SU-DHL-6 (cell line): ENCODE measurements around the gene PCARE.

Experiments
- H2AFZ ChIP-seq: fragments of 200-600 bp; sonication (generic); 2 replicates; pipeline ENCODE4 v1.6.1; 2014; ENCODE audit warnings: low read depth, mild to moderate bottlenecking, moderate library complexity, mixed read lengths, antibody characterized with exemption, low read length; ENCODE audit not compliant: severe bottlenecking
- H3F3A ChIP-seq: fragments of 200-600 bp; shearing (Covaris generic); 2 replicates; pipeline ENCODE4 v1.6.0; 2016; ENCODE audit warnings: antibody characterized with exemption, mild to moderate bottlenecking; ENCODE audit not compliant: insufficient read depth
- H3K27ac ChIP-seq: fragments of 200-600 bp; sonication (generic); 2 replicates; pipeline ENCODE4 v1.5.1; 2016; ENCODE audit warnings: low read depth, mild to moderate bottlenecking, low read length, moderate library complexity, mixed read lengths
- H3K27me3 ChIP-seq: fragments of 200-600 bp; sonication (generic), shearing (Covaris generic); 2 replicates; pipeline ENCODE4 v1.6.0; 2014; ENCODE audit warnings: mild to moderate bottlenecking, low read length
- H3K36me3 ChIP-seq: fragments of 200-600 bp; sonication (generic); 2 replicates; pipeline ENCODE4 v1.6.1; 2014; ENCODE audit warnings: mild to moderate bottlenecking, low read length, mixed read lengths
- H3K4me2 ChIP-seq: fragments of 300-600, 200-600 bp; shearing (Covaris generic), sonication (generic); 2 replicates; pipeline ENCODE4 v1.6.0; 2014; ENCODE audit warnings: low read length, low read depth, mild to moderate bottlenecking; ENCODE audit not compliant: poor library complexity, severe bottlenecking
- H3K4me3 ChIP-seq: fragments of 200-600 bp; sonication (generic); 2 replicates; pipeline ENCODE4 v1.5.1; 2014; ENCODE audit warnings: antibody characterized with exemption, low read length, mild to moderate bottlenecking, mixed read lengths; ENCODE audit not compliant: insufficient read depth, poor library complexity, severe bottlenecking
- H3K79me2 ChIP-seq: fragments of 200-600 bp; sonication (generic); 2 replicates; pipeline ENCODE4 v1.6.1; 2014; ENCODE audit warnings: mild to moderate bottlenecking, low read length, moderate library complexity; ENCODE audit not compliant: insufficient read depth
- H3K9ac ChIP-seq: fragments of 200-600 bp; sonication (generic); 2 replicates; pipeline ENCODE4 v1.7.0; 2014; ENCODE audit warnings: mild to moderate bottlenecking, low read length
- H3K9me2 ChIP-seq: fragments of 200-600 bp; sonication (generic); replicated peaks from 2 replicates; pipeline ENCODE4 v1.6.1; 2014; ENCODE audit warnings: low read length; ENCODE audit not compliant: insufficient read depth
- H3K9me3 ChIP-seq: fragments of 200-600 bp; sonication (generic); 2 replicates; pipeline ENCODE4 v1.6.1; 2014; ENCODE audit warnings: low read length, mixed read lengths; ENCODE audit not compliant: insufficient read depth
- H4K20me1 ChIP-seq: fragments of 200-600 bp; sonication (generic); 2 replicates; pipeline ENCODE4 v1.6.1; 2014; ENCODE audit warnings: low read depth, mild to moderate bottlenecking, antibody characterized with exemption, low read length, moderate library complexity, mixed read lengths
- CTCF ChIP-seq: fragments of 200-600 bp; sonication (generic); IDR thresholded peaks from one replicate; pipeline ENCODE4 v1.5.1; 2017; ENCODE audit warnings: antibody characterized with exemption, mild to moderate bottlenecking, low read length, moderate library complexity; ENCODE audit not compliant: insufficient read depth, poor library complexity, severe bottlenecking
- EZH2phosphoT487 ChIP-seq: fragments of 200-600 bp; sonication (generic), shearing (Covaris generic); conservative IDR thresholded peaks from 2 replicates; pipeline ENCODE4 v1.6.1; 2018; ENCODE audit warnings: mild to moderate bottlenecking, antibody characterized with exemption, low read length, moderate library complexity, mixed read lengths

The PCARE gene

GRCh38 chr2:29033172-29033571 lies 41.2 kb downstream of the PCARE start:
- Histone ChIP-seq H3K4me3 (no peak overlapping the region), H3K9ac (no peak overlapping the region), H2AFZ (no peak overlapping the region), H4K20me1 (no peaks in the 10 kb centered on the region), H3K27me3 (no peaks in the 10 kb centered on the region), H3K79me2 (no peaks in the 10 kb centered on the region), H3K36me3 (no peaks in the 10 kb centered on the region), H3K9me2 (no peaks in the 10 kb centered on the region), H3K9me3 (no peaks in the 10 kb centered on the region), H3K4me2 (no peak overlapping the region), H3F3A (no peaks in the 10 kb centered on the region), H3K27ac (no peak overlapping the region)
- TF ChIP-seq CTCF: no peak
- no peak for TF ChIP-seq EZH2phosphoT487

- no peak overlapping the region for H3K4me2 ChIP-seq
Measured at GRCh38 chr2:29032189-29032588, 42.1 kb downstream of the PCARE start.

GRCh38 chr2:29031046-29031445 lies 43.3 kb downstream of the PCARE start:
- no peak overlapping the region for H2AFZ ChIP-seq
- no peaks in the 10 kb centered on the region for H3F3A ChIP-seq
- TF ChIP-seq EZH2phosphoT487 (no peak), CTCF (no peak)
- no peaks in the 10 kb centered on the region for H4K20me1 ChIP-seq
- H3K9ac ChIP-seq: no peak overlapping the region
- H3K4me2 ChIP-seq: no peak overlapping the region
- no peaks in the 10 kb centered on the region for H3K9me2 ChIP-seq
- no peak overlapping the region for H3K27ac ChIP-seq
- H3K9me3 ChIP-seq: no peaks in the 10 kb centered on the region
- H3K36me3 ChIP-seq: no peaks in the 10 kb centered on the region
- H3K4me3 ChIP-seq: no peak overlapping the region
- H3K27me3 ChIP-seq: no peaks in the 10 kb centered on the region
- H3K79me2 ChIP-seq: no peaks in the 10 kb centered on the region

More at GRCh38 chr2:29032189-29032588, 42.1 kb downstream of the PCARE start:
- Histone ChIP-seq H3K4me3 (no peak overlapping the region), H4K20me1 (no peaks in the 10 kb centered on the region), H3K36me3 (no peaks in the 10 kb centered on the region), H3F3A (no peaks in the 10 kb centered on the region), H2AFZ (no peak overlapping the region), H3K27ac (no peak overlapping the region), H3K9me2 (no peaks in the 10 kb centered on the region), H3K9me3 (no peaks in the 10 kb centered on the region), H3K27me3 (no peaks in the 10 kb centered on the region), H3K79me2 (no peaks in the 10 kb centered on the region), H3K9ac (no peak overlapping the region)
- TF ChIP-seq EZH2phosphoT487 (no peak), CTCF (no peak)

GRCh38 chr2:29025711-29026110 lies 48.6 kb downstream of the PCARE start:
- no peak overlapping the region for H3K4me2 ChIP-seq
- no peak for TF ChIP-seq EZH2phosphoT487
- no peak for TF ChIP-seq CTCF
- H4K20me1 ChIP-seq: no peaks in the 10 kb centered on the region
- H3F3A ChIP-seq: no peaks in the 10 kb centered on the region
- H3K9ac ChIP-seq: no peak overlapping the region
- no peaks in the 10 kb centered on the region for H3K9me3 ChIP-seq
- H3K27ac ChIP-seq: no peak overlapping the region
- H3K9me2 ChIP-seq: no peaks in the 10 kb centered on the region
- no peak overlapping the region for H2AFZ ChIP-seq
- H3K79me2 ChIP-seq: no peaks in the 10 kb centered on the region
- no peaks in the 10 kb centered on the region for H3K36me3 ChIP-seq
- H3K27me3 ChIP-seq: no peaks in the 10 kb centered on the region
- no peak overlapping the region for H3K4me3 ChIP-seq
